Measurements from ENCODE around the gene MAD1L1.

DNA sequence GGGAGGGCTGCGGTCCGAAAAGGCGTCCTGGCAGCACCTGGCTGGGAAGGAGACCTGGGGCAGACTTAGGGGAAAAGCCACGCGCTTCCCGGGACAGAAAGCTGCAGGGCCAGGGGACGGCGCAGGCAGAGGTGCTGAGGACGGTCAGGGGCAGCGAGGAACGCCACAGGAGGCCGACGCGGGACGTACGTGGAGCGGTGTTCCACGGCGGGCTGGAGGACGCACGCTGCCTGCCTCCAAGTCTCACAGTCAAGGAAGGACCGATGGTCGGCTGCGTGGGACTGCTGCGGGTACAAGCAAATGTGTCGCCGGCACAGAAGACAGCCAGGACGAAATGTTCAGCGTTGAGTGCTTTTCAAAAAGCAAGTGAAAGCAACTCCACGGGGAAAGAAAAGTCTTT lies 317.4 kb downstream of the MAD1L1 start:
- TF ChIP-seq RAD21 (IDR thresholded peaks at IDR 0.05) (no peak), TAF1 (conservative IDR thresholded peaks at IDR 0.05) (no peak), JUND (IDR thresholded peaks at IDR 0.05) (no peak)
- TF ChIP-seq, protein P1, sequence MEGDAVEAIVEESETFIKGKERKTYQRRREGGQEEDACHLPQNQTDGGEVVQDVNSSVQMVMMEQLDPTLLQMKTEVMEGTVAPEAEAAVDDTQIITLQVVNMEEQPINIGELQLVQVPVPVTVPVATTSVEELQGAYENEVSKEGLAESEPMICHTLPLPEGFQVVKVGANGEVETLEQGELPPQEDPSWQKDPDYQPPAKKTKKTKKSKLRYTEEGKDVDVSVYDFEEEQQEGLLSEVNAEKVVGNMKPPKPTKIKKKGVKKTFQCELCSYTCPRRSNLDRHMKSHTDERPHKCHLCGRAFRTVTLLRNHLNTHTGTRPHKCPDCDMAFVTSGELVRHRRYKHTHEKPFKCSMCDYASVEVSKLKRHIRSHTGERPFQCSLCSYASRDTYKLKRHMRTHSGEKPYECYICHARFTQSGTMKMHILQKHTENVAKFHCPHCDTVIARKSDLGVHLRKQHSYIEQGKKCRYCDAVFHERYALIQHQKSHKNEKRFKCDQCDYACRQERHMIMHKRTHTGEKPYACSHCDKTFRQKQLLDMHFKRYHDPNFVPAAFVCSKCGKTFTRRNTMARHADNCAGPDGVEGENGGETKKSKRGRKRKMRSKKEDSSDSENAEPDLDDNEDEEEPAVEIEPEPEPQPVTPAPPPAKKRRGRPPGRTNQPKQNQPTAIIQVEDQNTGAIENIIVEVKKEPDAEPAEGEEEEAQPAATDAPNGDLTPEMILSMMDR (IDR thresholded peaks at IDR 0.05; ENCODE audit: low read depth, low read length, missing input control), result no peak
- TF ChIP-seq, protein P2, sequence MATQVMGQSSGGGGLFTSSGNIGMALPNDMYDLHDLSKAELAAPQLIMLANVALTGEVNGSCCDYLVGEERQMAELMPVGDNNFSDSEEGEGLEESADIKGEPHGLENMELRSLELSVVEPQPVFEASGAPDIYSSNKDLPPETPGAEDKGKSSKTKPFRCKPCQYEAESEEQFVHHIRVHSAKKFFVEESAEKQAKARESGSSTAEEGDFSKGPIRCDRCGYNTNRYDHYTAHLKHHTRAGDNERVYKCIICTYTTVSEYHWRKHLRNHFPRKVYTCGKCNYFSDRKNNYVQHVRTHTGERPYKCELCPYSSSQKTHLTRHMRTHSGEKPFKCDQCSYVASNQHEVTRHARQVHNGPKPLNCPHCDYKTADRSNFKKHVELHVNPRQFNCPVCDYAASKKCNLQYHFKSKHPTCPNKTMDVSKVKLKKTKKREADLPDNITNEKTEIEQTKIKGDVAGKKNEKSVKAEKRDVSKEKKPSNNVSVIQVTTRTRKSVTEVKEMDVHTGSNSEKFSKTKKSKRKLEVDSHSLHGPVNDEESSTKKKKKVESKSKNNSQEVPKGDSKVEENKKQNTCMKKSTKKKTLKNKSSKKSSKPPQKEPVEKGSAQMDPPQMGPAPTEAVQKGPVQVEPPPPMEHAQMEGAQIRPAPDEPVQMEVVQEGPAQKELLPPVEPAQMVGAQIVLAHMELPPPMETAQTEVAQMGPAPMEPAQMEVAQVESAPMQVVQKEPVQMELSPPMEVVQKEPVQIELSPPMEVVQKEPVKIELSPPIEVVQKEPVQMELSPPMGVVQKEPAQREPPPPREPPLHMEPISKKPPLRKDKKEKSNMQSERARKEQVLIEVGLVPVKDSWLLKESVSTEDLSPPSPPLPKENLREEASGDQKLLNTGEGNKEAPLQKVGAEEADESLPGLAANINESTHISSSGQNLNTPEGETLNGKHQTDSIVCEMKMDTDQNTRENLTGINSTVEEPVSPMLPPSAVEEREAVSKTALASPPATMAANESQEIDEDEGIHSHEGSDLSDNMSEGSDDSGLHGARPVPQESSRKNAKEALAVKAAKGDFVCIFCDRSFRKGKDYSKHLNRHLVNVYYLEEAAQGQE (IDR thresholded peaks at IDR 0.05), result no peak
